ENCODE measurements around the gene GAPVD1.

GAPVD1 gene

DNA sequence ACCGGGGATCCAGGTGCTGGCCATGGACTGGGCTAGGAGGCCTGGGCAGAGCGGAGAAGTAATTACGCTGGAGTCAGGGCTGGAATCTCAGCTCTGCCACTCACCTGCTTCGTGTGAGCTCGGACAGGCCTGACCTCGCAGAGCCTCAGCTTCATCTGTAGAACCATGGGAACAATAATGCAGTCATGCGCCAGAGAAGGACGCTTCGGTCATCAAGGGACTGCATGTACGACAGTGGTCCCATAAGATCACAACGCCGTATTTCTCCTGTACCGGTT lies 145.1 kb downstream of the GAPVD1 start:
- no peak for DNase-seq

DNA sequence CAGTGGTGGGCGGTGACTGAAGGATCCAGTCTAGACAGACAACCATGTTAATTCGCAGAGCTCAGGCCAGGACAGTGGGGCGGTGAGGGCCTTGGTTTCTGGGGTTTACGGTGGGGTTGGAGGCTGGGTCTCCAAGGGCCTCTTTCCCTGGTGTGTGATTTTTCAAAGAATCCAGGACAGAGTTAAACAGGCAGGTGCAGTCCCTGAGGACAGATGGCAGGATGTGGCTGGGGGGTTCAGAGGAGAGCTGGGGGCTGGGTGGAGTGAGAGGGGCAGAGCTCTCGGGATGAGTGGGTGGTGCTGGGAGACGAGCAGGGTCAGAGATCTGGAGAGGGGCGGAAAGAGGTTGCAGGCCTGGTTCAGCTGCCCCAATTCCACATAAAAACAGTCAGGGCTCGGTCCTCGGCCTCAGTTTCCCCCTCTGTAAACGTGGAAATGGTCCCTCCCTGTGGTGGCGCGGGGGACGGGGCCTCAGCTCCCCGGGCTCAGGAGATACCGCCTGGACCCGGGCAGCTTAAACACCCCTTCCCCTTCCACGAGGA lies 145.9 kb downstream of the GAPVD1 start:
- no peak for DNase-seq

DNA sequence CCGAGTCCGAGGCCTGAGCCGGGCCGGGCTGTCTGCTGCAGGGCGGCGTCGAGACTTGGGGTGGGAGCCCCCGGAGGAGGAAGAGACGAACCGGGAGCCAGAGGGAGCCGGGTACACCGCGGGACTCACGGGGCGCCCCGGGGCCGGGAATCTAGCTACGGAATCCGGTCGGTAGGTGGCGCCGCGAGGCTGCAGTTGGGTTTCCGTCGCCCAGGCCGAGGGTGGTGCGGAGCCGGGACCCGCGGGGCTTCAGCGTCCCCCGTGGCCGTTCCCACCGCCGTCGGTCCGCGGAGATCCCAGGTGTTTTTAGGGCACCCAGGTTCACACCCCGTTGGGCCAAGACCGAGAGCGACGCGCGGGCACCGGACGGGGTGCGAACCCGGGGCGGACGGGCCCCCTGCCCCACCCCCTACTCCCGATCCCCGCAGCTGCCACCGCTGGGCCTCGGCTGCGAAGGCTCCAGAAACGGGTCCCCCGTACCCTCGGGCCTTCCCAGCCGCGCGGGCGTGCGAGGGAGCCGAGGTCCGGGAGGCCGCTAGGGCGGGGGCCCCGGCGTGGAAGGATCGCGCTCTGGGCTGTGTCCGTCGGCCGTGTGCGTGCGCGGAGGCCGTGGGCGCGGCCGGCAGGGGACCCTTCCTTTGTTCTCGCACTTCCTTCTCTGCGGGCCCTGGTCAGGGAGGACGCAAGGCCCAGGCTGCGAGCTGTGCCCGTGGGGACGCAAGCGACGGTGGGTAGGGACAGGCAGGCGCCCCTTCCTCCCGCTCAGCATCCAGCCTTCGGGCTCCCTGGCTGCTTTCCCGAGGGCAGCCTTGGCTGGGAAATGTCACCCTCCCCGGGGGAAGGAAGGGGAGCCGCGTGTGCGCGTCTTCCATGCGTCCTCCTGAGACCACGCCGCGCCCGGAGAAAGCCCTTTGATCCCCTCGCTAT lies 146.6 kb downstream of the GAPVD1 start:
- peak; percentile 79 for DNase-seq

DNA sequence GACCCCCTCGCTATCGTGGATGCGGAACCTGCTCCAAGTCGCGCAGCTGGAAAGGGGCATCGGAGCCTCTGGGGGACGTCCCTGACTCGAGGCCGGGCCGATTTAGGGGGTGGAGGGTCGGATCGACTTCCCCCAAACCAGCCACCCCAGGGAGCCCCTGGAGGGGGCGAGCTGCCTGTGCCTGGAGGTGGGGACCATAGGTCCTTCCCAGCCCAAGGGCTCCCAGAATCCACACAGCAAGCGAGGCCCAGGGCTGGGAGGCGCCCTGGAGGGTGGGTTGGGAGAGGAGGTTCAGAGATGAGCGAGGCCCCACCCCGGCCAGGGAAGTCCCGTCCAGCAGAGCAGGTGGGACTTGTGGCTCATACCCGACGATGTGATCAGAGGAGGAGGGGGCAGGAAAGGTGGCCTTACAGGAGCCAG lies 147.6 kb downstream of the GAPVD1 start:
- DNase-seq = no peak

DNA sequence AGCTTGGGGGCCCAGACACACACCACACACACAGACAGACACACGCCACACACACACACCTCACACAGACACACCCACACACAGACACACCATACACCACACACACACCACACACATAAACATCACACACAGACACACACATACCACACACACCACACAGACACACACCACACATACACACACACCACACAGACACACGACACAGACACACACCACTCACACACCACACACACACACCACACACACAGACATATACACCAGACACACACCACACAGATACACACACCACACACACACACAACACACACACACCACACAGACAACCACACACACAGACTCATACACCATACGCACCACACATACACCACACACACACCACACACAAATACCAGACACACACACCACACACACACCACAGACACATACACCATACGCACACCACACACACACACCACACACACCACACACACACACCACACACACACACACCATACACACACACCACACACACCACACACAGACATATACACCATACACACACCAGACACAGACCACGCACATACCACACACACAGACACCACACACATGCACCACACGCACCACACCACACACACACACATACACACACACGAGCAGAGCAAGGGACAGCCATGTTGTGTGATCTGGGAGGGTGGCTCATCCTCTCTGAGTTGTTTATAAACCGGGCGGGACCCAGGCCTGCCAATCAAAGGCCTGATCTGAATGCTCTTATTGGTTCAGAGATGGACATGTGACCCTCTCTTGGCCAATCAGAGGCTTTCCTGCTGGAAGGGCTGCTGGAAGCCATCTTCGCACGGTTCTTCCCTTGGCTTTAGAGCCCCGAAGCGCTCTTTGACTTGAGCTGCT lies 148.3 kb downstream of the GAPVD1 start:
- no peak for DNase-seq

DNA sequence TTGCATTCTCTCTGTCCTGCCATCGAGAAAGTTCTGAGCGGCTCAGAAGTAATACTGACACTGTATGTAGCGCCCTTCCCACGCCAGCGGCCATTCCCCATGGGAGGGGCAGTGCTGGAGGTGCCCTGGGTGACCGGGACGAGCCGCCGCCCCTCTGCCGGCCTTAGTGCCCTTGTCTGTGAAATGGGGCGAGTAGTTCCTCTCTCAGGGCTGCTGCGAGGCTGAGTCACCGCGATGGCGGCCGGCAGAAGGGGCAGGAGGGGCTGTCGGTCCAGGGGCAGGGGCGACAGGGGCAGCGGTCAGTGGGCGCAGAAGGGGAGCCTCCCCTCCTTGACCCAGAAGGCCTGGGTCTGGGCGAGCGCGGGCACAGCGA lies 148.9 kb downstream of the GAPVD1 start:
- DNase-seq = no peak

DNA sequence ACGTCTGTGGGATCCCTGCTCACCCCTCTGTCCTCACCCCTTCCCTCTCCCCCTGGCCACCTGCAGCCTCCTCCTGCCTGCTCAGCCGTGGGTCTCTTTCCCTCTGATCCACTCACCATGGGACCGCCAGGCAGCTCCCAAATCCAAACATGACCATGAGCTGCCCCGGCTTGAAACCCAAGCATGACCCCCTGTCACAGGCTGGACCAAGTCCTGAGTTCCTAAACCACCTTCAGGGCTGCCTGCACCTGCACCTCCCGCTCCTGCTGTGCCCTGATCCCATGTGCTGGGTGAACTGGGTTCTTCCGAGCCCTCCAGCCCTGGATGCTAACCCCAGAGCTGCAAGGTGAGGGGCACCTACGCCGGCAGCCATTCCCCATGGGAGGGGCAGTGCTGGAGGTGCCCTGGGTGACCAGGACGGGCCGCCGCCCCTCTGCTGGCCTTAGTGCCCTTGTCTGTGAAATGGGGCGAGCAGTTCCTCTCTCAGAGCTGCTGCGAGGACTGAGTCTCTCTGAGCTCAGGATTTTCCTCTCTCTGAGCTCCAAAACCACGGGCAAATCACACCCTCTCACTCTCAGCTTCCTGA lies 149.6 kb downstream of the GAPVD1 start:
- DNase-seq = no peak

DNA sequence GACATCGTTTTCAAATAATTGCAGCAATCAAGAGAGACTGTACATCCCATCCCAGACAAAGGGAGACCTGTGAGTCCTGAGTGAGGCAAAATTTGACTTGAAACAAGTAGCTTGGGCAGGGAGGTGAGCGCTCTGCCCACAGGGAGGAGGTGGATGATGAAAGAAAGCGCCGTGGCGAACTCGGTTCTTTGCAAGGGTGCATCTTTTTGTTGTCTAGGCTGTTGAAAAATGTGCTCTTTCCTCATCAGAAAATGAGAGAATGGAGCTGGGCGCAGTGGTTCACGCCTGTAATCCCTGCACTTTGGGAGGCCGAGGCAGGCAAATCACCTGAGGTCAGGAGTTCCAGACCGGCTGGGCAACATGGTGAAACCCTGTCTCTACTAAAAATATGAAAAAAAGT lies 150.5 kb downstream of the GAPVD1 start:
- no peak for DNase-seq

DNA sequence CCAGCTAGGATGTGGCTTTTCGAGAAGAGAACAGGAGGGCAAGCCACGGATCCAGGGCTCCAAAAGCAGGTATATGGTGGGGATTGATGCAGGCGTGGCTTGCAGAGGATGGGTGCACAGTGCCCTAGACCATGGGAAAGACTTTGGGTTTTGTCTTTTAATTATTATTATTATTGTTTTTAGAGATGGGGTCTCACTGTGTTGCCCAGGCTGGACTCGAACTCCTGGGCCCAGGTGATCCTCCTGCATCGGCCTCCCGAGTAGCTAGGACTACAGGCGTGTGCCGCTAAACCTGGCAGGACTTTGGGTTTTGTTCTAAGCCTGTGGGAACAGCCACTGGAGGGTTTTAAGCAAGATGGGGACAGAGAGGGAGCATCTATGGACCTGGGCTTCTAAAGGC lies 152.0 kb downstream of the GAPVD1 start:
- DNase-seq = no peak

DNA sequence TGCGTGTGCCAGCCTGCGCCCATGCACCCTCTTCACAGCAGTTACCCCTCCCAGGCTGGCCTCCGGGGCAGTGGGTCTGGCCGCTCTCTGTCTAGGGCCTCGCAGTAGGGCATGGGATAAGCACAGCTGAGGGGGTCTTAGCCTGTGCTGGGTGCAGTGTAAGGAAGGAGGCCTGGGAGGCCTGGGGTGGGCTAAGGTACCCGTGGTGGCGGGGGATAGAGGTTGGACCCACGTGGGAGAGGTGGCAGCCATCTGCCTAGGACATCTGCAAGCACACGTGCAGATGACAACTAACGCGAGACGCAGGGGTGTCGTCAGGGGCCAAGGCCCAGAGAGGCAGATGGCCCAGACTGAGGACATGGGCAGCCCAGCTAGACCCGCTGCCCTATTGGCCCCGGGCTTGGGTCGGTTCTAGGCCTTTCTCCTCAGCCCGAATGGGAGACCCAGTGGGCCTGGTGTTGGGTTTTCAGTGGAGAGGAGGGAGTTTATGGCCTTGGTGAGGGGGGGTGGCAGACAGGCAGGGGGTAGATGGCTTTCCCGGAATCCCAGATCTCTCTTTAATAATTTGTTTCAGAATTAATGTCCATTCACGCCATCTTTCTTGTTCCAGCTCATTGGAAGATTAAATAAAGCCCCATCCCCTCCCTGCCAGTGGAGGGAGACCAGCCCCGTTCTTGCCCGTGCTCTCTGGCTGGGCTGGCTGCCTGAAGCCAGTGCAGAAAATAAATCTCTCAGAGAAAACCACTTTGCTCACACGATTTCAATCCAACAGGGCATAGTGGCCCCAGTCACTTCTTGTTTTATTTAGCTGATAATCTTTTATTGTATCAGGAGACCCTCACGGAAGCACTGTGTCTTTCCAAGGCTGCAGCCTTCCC lies 154.2 kb downstream of the GAPVD1 start:
- DNase-seq = no peak

DNA sequence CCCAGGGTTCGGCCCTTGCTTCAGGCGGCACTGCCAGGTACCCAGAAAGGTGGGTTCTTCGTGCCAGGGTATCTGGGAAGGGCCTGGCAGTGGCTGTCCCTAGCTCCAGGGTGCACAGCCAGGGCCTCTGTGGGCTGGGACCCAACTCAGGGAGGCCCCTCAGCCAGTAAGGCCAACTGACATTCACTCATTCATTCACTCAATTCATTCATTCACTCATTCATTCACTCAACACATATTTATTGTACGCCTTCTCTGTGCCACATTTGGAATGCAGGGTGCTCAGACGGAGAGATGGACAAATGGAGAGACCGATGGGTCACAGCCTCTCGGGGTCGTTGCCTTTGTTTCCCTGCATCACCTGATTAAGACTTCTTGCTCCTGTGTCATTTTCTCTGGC lies 154.9 kb downstream of the GAPVD1 start:
- no peak for DNase-seq
